ENCODE results near the gene TNIK. TPM values are rescaled to one million over a fixed set of nuclear protein-coding genes. Genes with fewer than 3 reads are reported as not detected.
"Not testable (repeated sequence)": the region's sequence is repeated elsewhere in the genome, so short reads cannot be mapped to it uniquely, and the experiment has no call there.

The TNIK gene
- total and polyA plus RNA-seq, 2 donors from 2014 or later: 3.6 to 48.9 TPM

DNA sequence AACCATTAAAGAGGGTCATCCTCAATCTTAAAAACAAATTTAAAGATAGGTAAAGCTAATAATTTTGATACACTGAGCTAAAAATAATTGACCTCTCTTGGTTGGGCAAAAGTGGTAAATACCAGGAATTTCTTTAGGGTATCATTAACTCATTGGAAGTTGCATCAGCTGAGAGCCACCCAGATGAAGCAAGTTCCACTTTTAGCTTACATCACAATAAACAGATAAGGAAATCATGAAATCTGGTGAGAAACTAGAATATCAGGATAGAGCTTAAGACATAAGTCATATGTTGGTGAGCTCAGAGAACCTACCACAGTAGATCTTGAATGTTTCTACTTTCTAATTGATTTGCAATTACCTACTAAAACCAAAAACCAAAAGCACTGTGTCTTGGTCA is 336.3 kb downstream of the TNIK start:
- no peak overlapping the region for H3K4me3 ChIP-seq (ENCODE audit: low read length in 3 of 3)
- H3K36me3 ChIP-seq (ENCODE audit: control insufficient read depth in 2 of 3, insufficient read depth in 3 of 3, low read length in 3 of 3): no peaks in the 10 kb centered on the region
- no peak overlapping the region for H3K9ac ChIP-seq (ENCODE audit: low read length in 3 of 3)
- TF ChIP-seq, protein P1, sequence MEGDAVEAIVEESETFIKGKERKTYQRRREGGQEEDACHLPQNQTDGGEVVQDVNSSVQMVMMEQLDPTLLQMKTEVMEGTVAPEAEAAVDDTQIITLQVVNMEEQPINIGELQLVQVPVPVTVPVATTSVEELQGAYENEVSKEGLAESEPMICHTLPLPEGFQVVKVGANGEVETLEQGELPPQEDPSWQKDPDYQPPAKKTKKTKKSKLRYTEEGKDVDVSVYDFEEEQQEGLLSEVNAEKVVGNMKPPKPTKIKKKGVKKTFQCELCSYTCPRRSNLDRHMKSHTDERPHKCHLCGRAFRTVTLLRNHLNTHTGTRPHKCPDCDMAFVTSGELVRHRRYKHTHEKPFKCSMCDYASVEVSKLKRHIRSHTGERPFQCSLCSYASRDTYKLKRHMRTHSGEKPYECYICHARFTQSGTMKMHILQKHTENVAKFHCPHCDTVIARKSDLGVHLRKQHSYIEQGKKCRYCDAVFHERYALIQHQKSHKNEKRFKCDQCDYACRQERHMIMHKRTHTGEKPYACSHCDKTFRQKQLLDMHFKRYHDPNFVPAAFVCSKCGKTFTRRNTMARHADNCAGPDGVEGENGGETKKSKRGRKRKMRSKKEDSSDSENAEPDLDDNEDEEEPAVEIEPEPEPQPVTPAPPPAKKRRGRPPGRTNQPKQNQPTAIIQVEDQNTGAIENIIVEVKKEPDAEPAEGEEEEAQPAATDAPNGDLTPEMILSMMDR (IDR thresholded peaks at IDR 0.05; ENCODE audit: borderline replicate concordance, extremely low read depth, insufficient read depth): no peak
- no peaks in the 10 kb centered on the region for H3K27me3 ChIP-seq (ENCODE audit: control insufficient read depth, insufficient read depth, low read length)
- no peak overlapping the region for H3K27ac ChIP-seq (ENCODE audit: low read depth in 2 of 2, low read length in 2 of 2)
- no peaks in the 10 kb centered on the region for H3K9me3 ChIP-seq (ENCODE audit: control insufficient read depth in 2 of 3, insufficient read depth in 1 of 3, low read length in 3 of 3)
- intact Hi-C loops (cut with DNase I): no loop called here
- FAIRE-seq (no peak), DNase-seq (no peak)
- no peaks in the 10 kb centered on the region for H3K4me1 ChIP-seq (ENCODE audit: control insufficient read depth in 2 of 3, insufficient read depth in 2 of 3, low read depth in 1 of 3, low read length in 3 of 3)

DNA sequence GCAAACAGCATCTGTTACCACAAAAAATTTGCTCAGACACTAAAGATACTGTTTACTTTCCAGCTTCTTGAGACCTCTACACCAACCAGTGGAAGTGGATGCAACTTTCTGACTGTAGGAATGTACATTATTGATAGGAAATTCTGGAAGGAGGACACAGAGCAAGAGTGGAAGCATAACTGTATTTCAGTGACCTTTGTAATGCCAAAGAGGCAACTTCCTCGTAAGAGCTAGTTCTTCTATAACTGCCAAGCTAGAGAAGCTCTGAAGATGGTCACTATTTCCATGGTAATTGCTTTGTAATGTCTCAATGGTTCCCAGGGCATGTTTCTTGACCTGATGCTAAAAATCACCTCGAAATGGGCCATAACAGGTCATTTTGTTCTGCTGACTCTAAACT is 337.3 kb downstream of the TNIK start:
- no peak for DNase-seq
- H3K9ac ChIP-seq (ENCODE audit: low read length in 3 of 3): no peak overlapping the region
- H3K27me3 ChIP-seq (ENCODE audit: control insufficient read depth, insufficient read depth, low read length): no peaks in the 10 kb centered on the region
- no peak for FAIRE-seq
- no peak overlapping the region for H3K27ac ChIP-seq (ENCODE audit: low read depth in 2 of 2, low read length in 2 of 2)
- intact Hi-C loops (cut with DNase I): no loop called here
- no peaks in the 10 kb centered on the region for H3K4me1 ChIP-seq (ENCODE audit: control insufficient read depth in 2 of 3, insufficient read depth in 2 of 3, low read depth in 1 of 3, low read length in 3 of 3)
- no peaks in the 10 kb centered on the region for H3K36me3 ChIP-seq (ENCODE audit: control insufficient read depth in 2 of 3, insufficient read depth in 3 of 3, low read length in 3 of 3)
- no peaks in the 10 kb centered on the region for H3K9me3 ChIP-seq (ENCODE audit: control insufficient read depth in 2 of 3, insufficient read depth in 1 of 3, low read length in 3 of 3)
- H3K4me3 ChIP-seq (ENCODE audit: low read length in 3 of 3): no peak overlapping the region
- TF ChIP-seq, protein P1 (IDR thresholded peaks at IDR 0.05; ENCODE audit: borderline replicate concordance, extremely low read depth, insufficient read depth): no peak

DNA sequence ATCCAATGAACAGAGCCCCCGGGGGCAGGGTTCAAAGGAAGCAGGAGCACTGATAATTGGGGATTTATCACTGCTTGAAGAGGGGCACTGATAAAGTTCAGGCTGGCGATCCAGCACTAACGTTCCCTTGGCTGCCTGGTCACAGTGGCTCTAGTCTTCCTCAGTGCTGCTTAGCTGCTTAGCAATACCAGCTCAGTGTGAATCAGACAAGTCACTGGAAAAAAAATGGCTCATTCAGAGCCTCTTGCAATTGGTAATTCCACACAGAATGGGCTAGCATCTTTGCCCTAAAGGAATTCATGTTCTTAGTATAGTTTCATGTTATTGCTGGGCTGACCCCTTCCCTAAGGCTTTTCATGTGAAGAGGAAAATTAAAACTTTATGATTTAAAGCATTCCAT is 338.0 kb downstream of the TNIK start:
- FAIRE-seq: no peak
- intact Hi-C loops (cut with DNase I): no loop called here
- DNase-seq: no peak
- Histone ChIP-seq H3K36me3 (ENCODE audit: control insufficient read depth in 2 of 3, insufficient read depth in 3 of 3, low read length in 3 of 3) (no peaks in the 10 kb centered on the region), H3K9me3 (ENCODE audit: control insufficient read depth in 2 of 3, insufficient read depth in 1 of 3, low read length in 3 of 3) (no peaks in the 10 kb centered on the region), H3K9ac (ENCODE audit: low read length in 3 of 3) (no peak overlapping the region), H3K4me1 (ENCODE audit: control insufficient read depth in 2 of 3, insufficient read depth in 2 of 3, low read depth in 1 of 3, low read length in 3 of 3) (no peaks in the 10 kb centered on the region), H3K27ac (ENCODE audit: low read depth in 2 of 2, low read length in 2 of 2) (no peak overlapping the region), H3K4me3 (ENCODE audit: low read length in 3 of 3) (no peak overlapping the region), H3K27me3 (ENCODE audit: control insufficient read depth, insufficient read depth, low read length) (no peaks in the 10 kb centered on the region)
- TF ChIP-seq, protein P1 (IDR thresholded peaks at IDR 0.05; ENCODE audit: borderline replicate concordance, extremely low read depth, insufficient read depth): no peak

DNA sequence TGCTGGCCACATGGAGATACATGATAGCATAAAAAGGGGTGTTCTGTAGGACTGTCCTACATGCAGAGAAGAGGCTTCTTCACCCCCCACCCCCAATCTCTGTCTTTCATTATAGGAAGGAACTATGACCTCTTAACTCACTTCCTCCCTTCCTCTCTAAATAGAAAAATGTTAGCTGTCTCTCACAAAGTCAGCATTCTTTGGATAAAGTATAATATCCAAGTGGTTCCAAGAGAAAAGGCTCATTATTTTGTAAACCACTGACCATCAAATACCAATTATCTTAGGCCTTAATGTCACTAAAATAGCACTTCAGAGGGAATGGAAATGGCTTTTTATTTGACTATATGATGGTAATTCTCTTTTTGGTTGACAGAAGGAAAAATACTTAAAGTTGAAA is 338.4 kb downstream of the TNIK start:
- FAIRE-seq (no peak), DNase-seq (no peak)
- intact Hi-C loops (cut with DNase I): no loop called here
- H3K4me1 ChIP-seq (ENCODE audit: control insufficient read depth in 2 of 3, insufficient read depth in 2 of 3, low read depth in 1 of 3, low read length in 3 of 3): no peaks in the 10 kb centered on the region
- H3K27ac ChIP-seq (ENCODE audit: low read depth in 2 of 2, low read length in 2 of 2): no peak overlapping the region
- H3K4me3 ChIP-seq (ENCODE audit: low read length in 3 of 3): no peak overlapping the region
- no peaks in the 10 kb centered on the region for H3K36me3 ChIP-seq (ENCODE audit: control insufficient read depth in 2 of 3, insufficient read depth in 3 of 3, low read length in 3 of 3)
- no peak overlapping the region for H3K9ac ChIP-seq (ENCODE audit: low read length in 3 of 3)
- no peaks in the 10 kb centered on the region for H3K9me3 ChIP-seq (ENCODE audit: control insufficient read depth in 2 of 3, insufficient read depth in 1 of 3, low read length in 3 of 3)
- no peaks in the 10 kb centered on the region for H3K27me3 ChIP-seq (ENCODE audit: control insufficient read depth, insufficient read depth, low read length)
- TF ChIP-seq, protein P1 (IDR thresholded peaks at IDR 0.05; ENCODE audit: borderline replicate concordance, extremely low read depth, insufficient read depth): no peak

DNA sequence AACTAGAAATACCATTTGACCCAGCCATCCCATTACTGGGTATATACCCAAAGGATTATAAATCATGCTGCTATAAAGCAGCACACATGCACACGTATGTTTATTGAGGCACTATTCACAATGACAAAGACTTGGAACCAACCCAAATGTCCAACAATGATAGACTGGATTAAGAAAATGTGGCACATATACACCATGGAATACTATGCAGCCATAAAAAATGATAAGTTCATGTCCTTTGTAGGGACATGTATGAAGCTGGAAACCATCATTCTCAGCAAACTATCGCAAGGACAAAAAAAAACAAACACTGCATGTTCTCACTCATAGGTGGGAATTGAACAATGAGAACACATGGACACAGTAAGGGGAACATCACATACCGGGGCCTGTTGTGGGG is 340.8 kb downstream of the TNIK start:
- DNase-seq; intact Hi-C loops (cut with DNase I); H3K9me3 ChIP-seq (ENCODE audit: control insufficient read depth in 2 of 3, insufficient read depth in 1 of 3, low read length in 3 of 3); H3K27me3 ChIP-seq (ENCODE audit: control insufficient read depth, insufficient read depth, low read length); H3K4me3 ChIP-seq (ENCODE audit: low read length in 3 of 3); H3K4me1 ChIP-seq (ENCODE audit: control insufficient read depth in 2 of 3, insufficient read depth in 2 of 3, low read depth in 1 of 3, low read length in 3 of 3); H3K9ac ChIP-seq (ENCODE audit: low read length in 3 of 3); H3K36me3 ChIP-seq (ENCODE audit: control insufficient read depth in 2 of 3, insufficient read depth in 3 of 3, low read length in 3 of 3); H3K27ac ChIP-seq (ENCODE audit: low read depth in 2 of 2, low read length in 2 of 2); FAIRE-seq: not testable (repeated sequence)

DNA sequence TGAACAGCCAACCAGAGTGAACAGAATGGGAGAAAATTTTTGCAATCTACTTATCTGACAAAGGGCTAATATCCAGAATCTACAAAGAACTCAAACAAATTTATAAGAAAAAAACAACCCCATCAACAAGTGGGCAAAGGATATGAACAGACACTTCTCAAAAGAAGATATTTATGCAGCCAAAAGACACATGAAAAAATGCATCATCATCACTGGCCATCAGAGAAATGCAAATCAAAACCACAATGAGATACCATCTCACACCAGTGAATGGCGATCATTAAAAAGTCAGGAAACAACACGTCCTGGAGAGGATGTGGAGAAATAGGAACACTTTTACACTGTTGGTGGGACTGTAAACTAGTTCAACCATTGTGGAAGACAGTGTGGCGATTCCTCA is 341.2 kb downstream of the TNIK start:
- DNase-seq; FAIRE-seq; H3K9me3 ChIP-seq (ENCODE audit: control insufficient read depth in 2 of 3, insufficient read depth in 1 of 3, low read length in 3 of 3); H3K36me3 ChIP-seq (ENCODE audit: control insufficient read depth in 2 of 3, insufficient read depth in 3 of 3, low read length in 3 of 3); H3K9ac ChIP-seq (ENCODE audit: low read length in 3 of 3); H3K27ac ChIP-seq (ENCODE audit: low read depth in 2 of 2, low read length in 2 of 2); H3K4me1 ChIP-seq (ENCODE audit: control insufficient read depth in 2 of 3, insufficient read depth in 2 of 3, low read depth in 1 of 3, low read length in 3 of 3); H3K27me3 ChIP-seq (ENCODE audit: control insufficient read depth, insufficient read depth, low read length); H3K4me3 ChIP-seq (ENCODE audit: low read length in 3 of 3); intact Hi-C loops (cut with DNase I): not testable (repeated sequence)

Data from kidney (tissue), 14 donors.